ENCODE measurements around the gene ASCL3. TPM values are rescaled to one million over a fixed set of nuclear protein-coding genes. Genes with fewer than 3 reads are reported as not detected.
"Not testable (repeated sequence)": the region's sequence is repeated elsewhere in the genome, so short reads cannot be mapped to it uniquely, and the experiment has no call there.

Gene ASCL3
- total RNA-seq, 4 donors from 2014 or later, result not detected

GRCh38 chr11:8899119-8899753, 43.6 kb downstream of the ASCL3 start:
- DNase-seq (ENCODE audit: low spot score in 2 of 2), result no peak
- Histone ChIP-seq H3K4me1 (no peaks in the 10 kb centered on the region), H3K27me3 (no peaks in the 10 kb centered on the region), H3K9me3 (peaks cover 0 to 32% (median 6%) of the 10 kb centered on the region in 4 donors), H3K36me3 (no peaks in the 10 kb centered on the region), H3K4me3 (no peak overlapping the region), H3K27ac (no peak overlapping the region)
- TF ChIP-seq, protein P1, sequence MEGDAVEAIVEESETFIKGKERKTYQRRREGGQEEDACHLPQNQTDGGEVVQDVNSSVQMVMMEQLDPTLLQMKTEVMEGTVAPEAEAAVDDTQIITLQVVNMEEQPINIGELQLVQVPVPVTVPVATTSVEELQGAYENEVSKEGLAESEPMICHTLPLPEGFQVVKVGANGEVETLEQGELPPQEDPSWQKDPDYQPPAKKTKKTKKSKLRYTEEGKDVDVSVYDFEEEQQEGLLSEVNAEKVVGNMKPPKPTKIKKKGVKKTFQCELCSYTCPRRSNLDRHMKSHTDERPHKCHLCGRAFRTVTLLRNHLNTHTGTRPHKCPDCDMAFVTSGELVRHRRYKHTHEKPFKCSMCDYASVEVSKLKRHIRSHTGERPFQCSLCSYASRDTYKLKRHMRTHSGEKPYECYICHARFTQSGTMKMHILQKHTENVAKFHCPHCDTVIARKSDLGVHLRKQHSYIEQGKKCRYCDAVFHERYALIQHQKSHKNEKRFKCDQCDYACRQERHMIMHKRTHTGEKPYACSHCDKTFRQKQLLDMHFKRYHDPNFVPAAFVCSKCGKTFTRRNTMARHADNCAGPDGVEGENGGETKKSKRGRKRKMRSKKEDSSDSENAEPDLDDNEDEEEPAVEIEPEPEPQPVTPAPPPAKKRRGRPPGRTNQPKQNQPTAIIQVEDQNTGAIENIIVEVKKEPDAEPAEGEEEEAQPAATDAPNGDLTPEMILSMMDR (IDR thresholded peaks at IDR 0.05), result no peak
- TF ChIP-seq EP300 (IDR thresholded peaks at IDR 0.05) (no peak), POLR2A (IDR thresholded peaks at IDR 0.05) (no peak)

DNA sequence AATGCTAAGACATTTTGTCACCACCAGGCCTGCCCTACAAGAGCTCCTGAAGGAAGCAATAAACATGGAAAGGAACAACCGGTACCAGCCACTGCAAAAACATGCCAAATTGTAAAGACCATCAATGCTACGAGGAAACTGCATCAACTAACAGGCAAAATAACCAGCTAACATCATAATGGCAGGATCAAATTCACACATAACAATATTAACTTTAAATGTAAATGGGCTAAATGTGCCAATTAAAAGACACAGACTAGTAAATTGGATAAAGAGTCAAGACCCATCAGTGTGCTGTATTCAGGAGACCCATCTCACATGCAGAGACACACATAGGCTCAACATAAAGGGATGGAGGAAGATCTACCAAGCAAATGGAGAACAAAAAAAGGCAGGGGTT, 51.6 kb downstream of the ASCL3 start:
- WGBS, 2 donors, result 92 to 94% methylated on average over 2 of the region's 2 CpGs
- not testable (repeated sequence) for H3K27me3 ChIP-seq; H3K4me1 ChIP-seq; H3K36me3 ChIP-seq; H3K9me3 ChIP-seq; H3K27ac ChIP-seq; H3K4me3 ChIP-seq; DNase-seq (ENCODE audit: low spot score in 2 of 2)

Small RNAs within 50 kb of the gene (small RNA-seq; reads per million reads assigned to genes)
- not detected for gene RF00019

Other genes starting within 250 kb of the ASCL3 start
- gene AKIP1, start 31.8 kb downstream of the ASCL3 start, total RNA-seq, result 10 to 100 TPM; 17.7 to 31.4 (median 22.5) TPM
- gene C11orf16, start 10.1 kb downstream of the ASCL3 start, total RNA-seq, result not detected
- gene TMEM9B, start 21.4 kb upstream of the ASCL3 start, total RNA-seq, result 10 to 100 TPM; 48.0 to 57.0 (median 50.1) TPM
- gene NRIP3, start 61.0 kb upstream of the ASCL3 start, total RNA-seq, result 1 to 10 TPM in 2 of 4 donors, under 1 TPM in 1, not detected in 1; 0.42 to 1.8 (median 1.3) TPM
- gene SCUBE2, start 148.6 kb upstream of the ASCL3 start, total RNA-seq, result 10 to 100 TPM in 1 of 4 donors, 1 to 10 TPM in 3; 3.1 to 12.6 (median 4.7) TPM

All from tibial nerve (tissue), 4 donors.